Rectal smooth muscle tissue (tissue), 1 donor: ENCODE data around the gene TEKT2.

Source experiments
- H3K27ac ChIP-seq: one replicate; pipeline ENCODE4 v1.7.0; 2013; ENCODE audit warnings: low read depth, low read length, inconsistent platforms
- H3K27me3 ChIP-seq: one replicate; pipeline ENCODE4 v1.7.0; 2013; ENCODE audit warnings: low read length; ENCODE audit not compliant: control insufficient read depth, insufficient read depth
- H3K36me3 ChIP-seq: one replicate; pipeline ENCODE4 v1.7.0; 2013; ENCODE audit warnings: low read length; ENCODE audit not compliant: control insufficient read depth, insufficient read depth
- H3K4me1 ChIP-seq: one replicate; pipeline ENCODE4 v1.7.0; 2013; ENCODE audit warnings: low read length; ENCODE audit not compliant: control insufficient read depth, insufficient read depth
- H3K4me3 ChIP-seq: one replicate; pipeline ENCODE4 v1.7.0; 2013; ENCODE audit warnings: low read length
- H3K9ac ChIP-seq: one replicate; pipeline ENCODE4 v1.7.0; 2013; ENCODE audit warnings: low read length

The TEKT2 gene

GRCh38 chr1:36098650-36099365 is 14.9 kb downstream of the TEKT2 start:
- Histone ChIP-seq H3K27ac (no peak overlapping the region), H3K27me3 (no peaks in the 10 kb centered on the region)

GRCh38 chr1:36099681-36100341 is 15.9 kb downstream of the TEKT2 start:
- Histone ChIP-seq H3K4me1 (no peaks in the 10 kb centered on the region), H3K27me3 (no peaks in the 10 kb centered on the region), H3K36me3 (peaks cover 2% of the 10 kb centered on the region), H3K9ac (no peak overlapping the region), H3K27ac (no peak overlapping the region), H3K4me3 (no peak overlapping the region)

More at GRCh38 chr1:36098650-36099365, 14.9 kb downstream of the TEKT2 start:
- Histone ChIP-seq H3K4me3 (no peak overlapping the region), H3K36me3 (peaks cover 6% of the 10 kb centered on the region), H3K9ac (no peak overlapping the region), H3K4me1 (no peaks in the 10 kb centered on the region)

GRCh38 chr1:36100376-36100775 is 16.5 kb downstream of the TEKT2 start:
- Histone ChIP-seq H3K9ac (no peak overlapping the region), H3K36me3 (no peaks in the 10 kb centered on the region), H3K27ac (no peak overlapping the region), H3K27me3 (no peaks in the 10 kb centered on the region), H3K4me3 (no peak overlapping the region), H3K4me1 (no peaks in the 10 kb centered on the region)

- H3K4me1 ChIP-seq, result no peaks in the 10 kb centered on the region
- H3K4me3 ChIP-seq, result no peak overlapping the region
- no peak overlapping the region for H3K9ac ChIP-seq
- H3K27me3 ChIP-seq, result no peaks in the 10 kb centered on the region
- no peak overlapping the region for H3K27ac ChIP-seq
- no peaks in the 10 kb centered on the region for H3K36me3 ChIP-seq
Measured at GRCh38 chr1:36101546-36101945, 17.7 kb downstream of the TEKT2 start.

DNA sequence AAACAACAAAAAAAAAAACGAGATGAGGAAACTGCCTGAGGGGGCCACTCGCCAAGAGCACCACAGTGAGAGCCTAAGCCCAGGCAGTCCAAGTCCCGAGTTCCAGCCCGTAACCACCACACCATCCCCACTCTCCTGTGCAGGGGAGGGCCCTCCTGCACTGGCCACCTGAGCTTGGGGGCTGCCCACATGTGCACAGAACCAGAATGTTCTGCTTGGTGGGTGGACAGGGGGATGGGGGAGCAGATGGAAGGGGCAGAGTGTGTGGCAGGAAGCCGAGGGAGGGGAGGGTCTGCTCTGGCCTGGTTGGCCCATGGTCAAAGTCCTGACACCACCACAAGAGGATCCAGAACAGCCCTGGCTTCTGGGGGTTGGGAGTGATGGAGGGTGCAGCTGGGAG is 22.4 kb downstream of the TEKT2 start:
- Histone ChIP-seq H3K27me3 (no peaks in the 10 kb centered on the region), H3K4me1 (no peaks in the 10 kb centered on the region), H3K9ac (no peak overlapping the region), H3K27ac (no peak overlapping the region), H3K4me3 (no peak overlapping the region), H3K36me3 (no peaks in the 10 kb centered on the region)

GRCh38 chr1:36107394-36107793 is 23.5 kb downstream of the TEKT2 start:
- Histone ChIP-seq H3K9ac (no peak overlapping the region), H3K4me1 (no peaks in the 10 kb centered on the region), H3K36me3 (no peaks in the 10 kb centered on the region), H3K4me3 (no peak overlapping the region), H3K27me3 (no peaks in the 10 kb centered on the region), H3K27ac (no peak overlapping the region)

- no peak overlapping the region for H3K4me3 ChIP-seq
- no peak overlapping the region for H3K9ac ChIP-seq
- no peak overlapping the region for H3K27ac ChIP-seq
- no peaks in the 10 kb centered on the region for H3K36me3 ChIP-seq
- no peaks in the 10 kb centered on the region for H3K4me1 ChIP-seq
- H3K27me3 ChIP-seq, result no peaks in the 10 kb centered on the region
Measured at GRCh38 chr1:36108314-36108713, 24.4 kb downstream of the TEKT2 start.

- no peaks in the 10 kb centered on the region for H3K27me3 ChIP-seq
- no peaks in the 10 kb centered on the region for H3K36me3 ChIP-seq
- no peak overlapping the region for H3K27ac ChIP-seq
- H3K4me3 ChIP-seq, result no peak overlapping the region
- H3K4me1 ChIP-seq, result no peaks in the 10 kb centered on the region
- no peak overlapping the region for H3K9ac ChIP-seq
Measured at GRCh38 chr1:36109041-36109679, 25.3 kb downstream of the TEKT2 start.

GRCh38 chr1:36111151-36111550 is 27.3 kb downstream of the TEKT2 start:
- Histone ChIP-seq H3K36me3 (no peaks in the 10 kb centered on the region), H3K27me3 (no peaks in the 10 kb centered on the region), H3K4me3 (no peak overlapping the region), H3K9ac (no peak overlapping the region), H3K4me1 (peaks cover 8% of the 10 kb centered on the region), H3K27ac (no peak overlapping the region)

GRCh38 chr1:36112823-36113222 is 28.9 kb downstream of the TEKT2 start:
- H3K9ac ChIP-seq, result no peak overlapping the region
- H3K4me3 ChIP-seq, result no peak overlapping the region
- H3K36me3 ChIP-seq, result no peaks in the 10 kb centered on the region
- no peaks in the 10 kb centered on the region for H3K27me3 ChIP-seq
- H3K27ac ChIP-seq, result no peak overlapping the region
- peaks cover 12% of the 10 kb centered on the region for H3K4me1 ChIP-seq

DNA sequence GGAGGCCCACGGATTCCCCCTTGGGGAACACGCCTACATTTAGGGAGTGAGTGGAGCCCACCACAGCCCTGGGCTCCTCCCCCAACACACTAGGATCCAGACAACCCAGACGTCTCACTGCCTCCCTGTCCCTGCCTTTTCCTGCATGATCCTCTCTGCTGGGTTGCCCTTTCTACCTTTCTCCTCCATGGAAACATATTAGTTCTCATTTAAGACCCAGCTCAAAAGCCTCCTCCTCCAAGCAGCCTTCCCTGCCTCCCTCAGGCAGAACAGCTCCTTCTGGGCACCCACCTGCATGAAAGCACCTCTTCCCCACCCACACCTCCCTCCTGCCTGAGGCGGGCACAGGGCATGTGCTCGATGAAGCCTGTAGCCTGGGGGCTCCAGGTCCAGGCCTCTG is 30.5 kb downstream of the TEKT2 start:
- H3K4me3 ChIP-seq, result no peak overlapping the region
- peaks cover 12% of the 10 kb centered on the region for H3K4me1 ChIP-seq
- no peaks in the 10 kb centered on the region for H3K27me3 ChIP-seq
- H3K27ac ChIP-seq, result peak overlapping the region; percentile 74
- no peaks in the 10 kb centered on the region for H3K36me3 ChIP-seq
- H3K9ac ChIP-seq, result no peak overlapping the region

- H3K27me3 ChIP-seq, result no peaks in the 10 kb centered on the region
- no peak overlapping the region for H3K4me3 ChIP-seq
- H3K27ac ChIP-seq, result peak overlapping the region; percentile 74
- H3K4me1 ChIP-seq, result peaks cover 12% of the 10 kb centered on the region
- no peaks in the 10 kb centered on the region for H3K36me3 ChIP-seq
- no peak overlapping the region for H3K9ac ChIP-seq
Measured at GRCh38 chr1:36115200-36115669, 31.3 kb downstream of the TEKT2 start.
